ENCODE data around the gene OR51F1.

- TF ChIP-seq CTCF (conservative IDR thresholded peaks at IDR 0.05; ENCODE audit: low read depth, low read length) (no peak), EZH2 (IDR thresholded peaks at IDR 0.05; ENCODE audit: borderline replicate concordance, low read depth, low read length, poor library complexity, severe bottlenecking) (no peak)
Measured at GRCh38 chr11:4763096-4763495, 6.6 kb downstream of the OR51F1 start.
